Suprapubic skin (tissue), 4 donors: Measurements from ENCODE around the gene NSG1. TPM values are rescaled to one million over a fixed set of nuclear protein-coding genes. Genes with fewer than 3 reads are reported as not detected.
"Not testable (repeated sequence)": the region's sequence is repeated elsewhere in the genome, so short reads cannot be mapped to it uniquely, and the experiment has no call there.

Experiments
- DNase-seq, 2 donors: peaks; one replicate each; pipeline ENCODE4 v3.0.0-alpha.2; 2019; ENCODE audit warnings: low spot score in 2 of 2
- H3K27ac ChIP-seq: fragments of 200-600 bp; sonication (generic); one replicate; pipeline ENCODE4 v1.5.1; 2019
- H3K27me3 ChIP-seq: fragments of 200-600 bp; sonication (generic); one replicate; pipeline ENCODE4 v1.5.1; 2019
- H3K36me3 ChIP-seq: fragments of 200-600 bp; sonication (generic); one replicate; pipeline ENCODE4 v1.5.1; 2019
- H3K4me1 ChIP-seq: fragments of 200-600 bp; sonication (generic); one replicate; pipeline ENCODE4 v1.5.1; 2019
- H3K4me3 ChIP-seq: fragments of 200-600 bp; sonication (generic); one replicate; pipeline ENCODE4 v1.5.1; 2019; ENCODE audit warnings: mild to moderate bottlenecking
- H3K9me3 ChIP-seq: fragments of 200-600 bp; sonication (generic); one replicate; pipeline ENCODE4 v1.5.1; 2019
- EP300 ChIP-seq: sonication (generic); formaldehyde crosslinking; IDR thresholded peaks from one replicate; pipeline ENCODE4 v1.6.1; 2017; ENCODE audit warnings: antibody characterized with exemption
- POLR2A ChIP-seq, 2 donors: fragments of 450-650 bp; IDR thresholded peaks; one replicate each; pipeline ENCODE4 v1.6.1; 2017; ENCODE audit warnings: antibody characterized with exemption in 2 of 2, mild to moderate bottlenecking in 2 of 2, moderate library complexity in 2 of 2
- POLR2AphosphoS5 ChIP-seq, 3 donors: sonication (generic); formaldehyde crosslinking; IDR thresholded peaks; one replicate each; pipeline ENCODE4 v1.6.1; 2017; ENCODE audit warnings: antibody characterized with exemption in 3 of 3
- WGBS: methylation state at CpG from one replicate; pipeline ENCODE4 v1.1.5; 2018; 5-methylcytosine and 5-hydroxymethylcytosine counted together
- total RNA-seq, 4 donors: library from RNA; depleted of rRNA; stranded (reverse); fragments of >200 nt; gene quantifications; one replicate each; pipeline ENCODE4 v1.1.0, GENCODE V29; 2016
- TF ChIP-seq, protein P1 (sequence below), 2 donors: fragments of 200-600 bp in 1 of 2; fragments of 450-650 bp in 1 of 2; sonication (generic) in 1 of 2; IDR thresholded peaks; one replicate each; pipeline ENCODE4 v1.5.1; 2016 to 2019; ENCODE audit warnings: antibody characterized with exemption in 2 of 2, mild to moderate bottlenecking in 1 of 2, moderate library complexity in 1 of 2

The NSG1 gene
- total RNA-seq, 4 donors from 2014 or later: 42.2 to 157 (median 114) TPM

DNA sequence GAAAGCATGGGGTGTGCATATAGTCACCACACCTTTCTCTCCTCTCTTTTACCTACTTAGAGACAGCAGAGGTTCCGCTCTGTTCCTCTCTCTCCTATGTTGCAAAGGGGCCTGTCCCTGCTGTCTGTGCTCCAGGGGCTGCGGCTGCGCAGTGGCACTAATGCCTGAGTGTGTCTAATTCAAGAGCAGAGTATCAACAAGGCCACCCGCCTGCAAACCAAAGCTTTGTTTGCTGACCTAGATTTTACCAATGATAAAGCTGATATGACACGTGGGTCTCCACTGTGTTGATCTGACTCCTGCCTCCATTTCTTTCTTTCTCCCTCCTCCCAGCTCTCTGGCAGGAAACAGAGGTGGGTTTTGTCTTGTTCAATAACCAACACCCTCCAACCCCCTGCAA is 74.9 kb downstream of the NSG1 start:
- DNase-seq: no peak
- H3K9me3 ChIP-seq: no peaks in the 10 kb centered on the region
- peaks cover 5% of the 10 kb centered on the region for H3K4me1 ChIP-seq
- H3K4me3 ChIP-seq: no peak overlapping the region
- TF ChIP-seq POLR2A (IDR thresholded peaks at IDR 0.05) (no peak), EP300 (no peak), POLR2AphosphoS5 (IDR thresholded peaks at IDR 0.05) (no peak)
- TF ChIP-seq, protein P1, sequence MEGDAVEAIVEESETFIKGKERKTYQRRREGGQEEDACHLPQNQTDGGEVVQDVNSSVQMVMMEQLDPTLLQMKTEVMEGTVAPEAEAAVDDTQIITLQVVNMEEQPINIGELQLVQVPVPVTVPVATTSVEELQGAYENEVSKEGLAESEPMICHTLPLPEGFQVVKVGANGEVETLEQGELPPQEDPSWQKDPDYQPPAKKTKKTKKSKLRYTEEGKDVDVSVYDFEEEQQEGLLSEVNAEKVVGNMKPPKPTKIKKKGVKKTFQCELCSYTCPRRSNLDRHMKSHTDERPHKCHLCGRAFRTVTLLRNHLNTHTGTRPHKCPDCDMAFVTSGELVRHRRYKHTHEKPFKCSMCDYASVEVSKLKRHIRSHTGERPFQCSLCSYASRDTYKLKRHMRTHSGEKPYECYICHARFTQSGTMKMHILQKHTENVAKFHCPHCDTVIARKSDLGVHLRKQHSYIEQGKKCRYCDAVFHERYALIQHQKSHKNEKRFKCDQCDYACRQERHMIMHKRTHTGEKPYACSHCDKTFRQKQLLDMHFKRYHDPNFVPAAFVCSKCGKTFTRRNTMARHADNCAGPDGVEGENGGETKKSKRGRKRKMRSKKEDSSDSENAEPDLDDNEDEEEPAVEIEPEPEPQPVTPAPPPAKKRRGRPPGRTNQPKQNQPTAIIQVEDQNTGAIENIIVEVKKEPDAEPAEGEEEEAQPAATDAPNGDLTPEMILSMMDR (IDR thresholded peaks at IDR 0.05): no peak
- peaks cover 37% of the 10 kb centered on the region for H3K36me3 ChIP-seq
- no peaks in the 10 kb centered on the region for H3K27me3 ChIP-seq
- H3K27ac ChIP-seq: no peak overlapping the region
- 92% methylated on average over 5 of the region's 5 CpGs for WGBS

DNA sequence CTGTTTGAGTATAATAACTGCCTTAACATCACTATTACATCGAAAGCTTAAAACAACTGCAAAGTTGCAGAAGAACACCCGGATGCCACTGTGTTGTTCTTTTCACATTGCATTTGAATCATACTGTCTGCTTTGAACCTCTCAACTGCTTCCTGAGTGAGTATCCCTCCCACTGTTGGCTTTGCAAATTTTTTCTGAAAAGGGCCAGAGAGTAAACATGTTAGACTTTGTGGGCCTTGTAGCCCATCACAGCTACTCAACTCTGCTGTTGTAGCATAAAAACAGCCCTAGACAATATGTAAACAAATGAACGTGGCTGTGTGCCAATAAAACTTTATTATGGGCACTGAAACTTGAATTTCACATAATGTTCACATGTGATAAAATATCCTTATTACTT is 76.1 kb downstream of the NSG1 start:
- Histone ChIP-seq H3K27ac (no peak overlapping the region), H3K27me3 (no peaks in the 10 kb centered on the region), H3K36me3 (peaks cover 33% of the 10 kb centered on the region), H3K4me3 (no peak overlapping the region), H3K9me3 (no peaks in the 10 kb centered on the region), H3K4me1 (peaks cover 5% of the 10 kb centered on the region)
- no peak for TF ChIP-seq POLR2AphosphoS5 (IDR thresholded peaks at IDR 0.05)
- TF ChIP-seq EP300: no peak
- TF ChIP-seq, protein P1 (IDR thresholded peaks at IDR 0.05): no peak
- DNase-seq: no peak
- WGBS: 79% methylated on average over 3 of the region's 3 CpGs

DNA sequence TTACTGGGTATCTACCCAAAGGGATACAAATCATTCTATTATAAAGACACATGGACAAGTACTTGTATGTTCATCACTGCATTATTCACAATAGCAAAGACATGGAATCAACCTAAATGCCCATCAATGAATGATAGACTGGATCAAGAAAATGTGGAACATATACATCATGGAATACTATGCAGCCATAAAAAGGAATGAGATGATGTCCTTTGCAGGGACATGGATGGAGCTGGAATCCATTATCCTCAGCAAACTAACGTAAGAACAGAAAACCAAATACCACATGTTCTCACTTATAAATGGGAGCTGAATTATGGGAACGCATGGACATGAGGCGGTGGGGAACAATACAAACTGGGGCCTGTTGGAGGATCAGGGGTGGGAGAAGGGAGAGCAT is 78.3 kb downstream of the NSG1 start:
- H3K27me3 ChIP-seq, DNase-seq: not testable (repeated sequence)
- 93% methylated on average over 3 of the region's 3 CpGs for WGBS

More for the DNA sequence above, 78.3 kb downstream of the NSG1 start:
- not testable (repeated sequence) for H3K4me3 ChIP-seq, H3K9me3 ChIP-seq, H3K4me1 ChIP-seq, H3K27ac ChIP-seq
- peaks cover 45% of the 10 kb centered on the region for H3K36me3 ChIP-seq

Other genes starting within 250 kb of the NSG1 start
- under 1 TPM in 1 of 4 donors, not detected in 3; 0.72 TPM for gene OTOP1, start 160.2 kb upstream of the NSG1 start, total RNA-seq
- gene TMEM128, start 138.9 kb upstream of the NSG1 start, total RNA-seq: 10 to 100 TPM; 12.6 to 19.5 (median 17.1) TPM
- 10 to 100 TPM in 3 of 4 donors, 1 to 10 TPM in 1; 7.9 to 12.8 (median 10.7) TPM for gene LYAR, start 96.9 kb upstream of the NSG1 start, total RNA-seq
- gene ZBTB49, start 96.9 kb upstream of the NSG1 start, total RNA-seq: 10 to 100 TPM in 1 of 4 donors, 1 to 10 TPM in 3; 3.6 to 11.2 (median 7.1) TPM
- gene STX18, start 154.9 kb downstream of the NSG1 start, total RNA-seq: 10 to 100 TPM; 16.1 to 41.9 (median 20.5) TPM